Fibroblast of mammary gland (primary cell): ENCODE results near the gene ABHD2.
"Not testable (repeated sequence)": the region's sequence is repeated elsewhere in the genome, so short reads cannot be mapped to it uniquely, and the experiment has no call there.

Source experiments
- DNase-seq: peaks from one replicate; pipeline ENCODE4 v3.0.0-alpha.2; 2010; ENCODE audit warnings: low read depth
- H3K4me3 ChIP-seq: 2 replicates; pipeline ENCODE4 v1.5.1; 2011; ENCODE audit warnings: low read depth, mild to moderate bottlenecking, low read length, moderate library complexity; ENCODE audit not compliant: control insufficient read depth
- CTCF ChIP-seq: conservative IDR thresholded peaks from 2 replicates; pipeline ENCODE4 v1.5.1; 2011; ENCODE audit warnings: low read depth, low read length, inconsistent platforms; ENCODE audit not compliant: control insufficient read depth, insufficient read depth

ABHD2 gene

GRCh38 chr15:89138999-89139612 lies 50.9 kb downstream of the ABHD2 start:
- H3K4me3 ChIP-seq, result no peak overlapping the region
- no peak for TF ChIP-seq CTCF
- DNase-seq, result peak; percentile 19

GRCh38 chr15:89139613-89140499 lies 51.6 kb downstream of the ABHD2 start:
- H3K4me3 ChIP-seq, result no peak overlapping the region
- DNase-seq, result peak; percentile 22
- peak; percentile 16 for TF ChIP-seq CTCF

- H3K4me3 ChIP-seq, result no peak overlapping the region
- TF ChIP-seq CTCF, result no peak
- DNase-seq, result no peak
Observed at GRCh38 chr15:89140595-89140994, 52.3 kb downstream of the ABHD2 start.

- H3K4me3 ChIP-seq, DNase-seq: not testable (repeated sequence)
Observed at GRCh38 chr15:89141159-89141558, 52.9 kb downstream of the ABHD2 start.

GRCh38 chr15:89141885-89142284 lies 53.6 kb downstream of the ABHD2 start:
- H3K4me3 ChIP-seq, result no peak overlapping the region
- DNase-seq, result no peak
- no peak for TF ChIP-seq CTCF

- H3K4me3 ChIP-seq, result no peak overlapping the region
- TF ChIP-seq CTCF, result no peak
- no peak for DNase-seq
Observed at GRCh38 chr15:89142423-89142822, 54.2 kb downstream of the ABHD2 start.

- no peak for TF ChIP-seq CTCF
- peak; percentile 94 for DNase-seq
- no peak overlapping the region for H3K4me3 ChIP-seq
Observed at GRCh38 chr15:89143503-89144162, 55.4 kb downstream of the ABHD2 start.
